SU-DHL-6 (cell line): ENCODE measurements around the gene CTDP1.

ENCODE experiments used
- CTCF ChIP-seq: fragments of 200-600 bp; sonication (generic); IDR thresholded peaks from one replicate; pipeline ENCODE4 v1.5.1; 2017; ENCODE audit warnings: antibody characterized with exemption, mild to moderate bottlenecking, low read length, moderate library complexity; ENCODE audit not compliant: insufficient read depth, poor library complexity, severe bottlenecking
- EZH2phosphoT487 ChIP-seq: fragments of 200-600 bp; sonication (generic), shearing (Covaris generic); conservative IDR thresholded peaks from 2 replicates; pipeline ENCODE4 v1.6.1; 2018; ENCODE audit warnings: mild to moderate bottlenecking, antibody characterized with exemption, low read length, moderate library complexity, mixed read lengths

GRCh38 chr18:79634593-79635426 lies 44.8 kb upstream of the CTDP1 start:
- TF ChIP-seq CTCF (no peak), EZH2phosphoT487 (no peak)
